ENCODE results near the gene FLOT2.

GRCh38 chr17:28906276-28906675 is 8.7 kb upstream of the FLOT2 start:
- TF ChIP-seq CTCF (conservative IDR thresholded peaks at IDR 0.05; ENCODE audit: low read depth, low read length): no peak
- TF ChIP-seq EZH2 (IDR thresholded peaks at IDR 0.05; ENCODE audit: low read length, unreplicated experiment): no peak
